BJ (cell line): ENCODE measurements around the gene GPR107. TPM values are rescaled to one million over a fixed set of nuclear protein-coding genes. Genes with fewer than 3 reads are reported as not detected.

Source experiments
- CTCF ChIA-PET: fragments of 350-600 bp; formaldehyde crosslinking; extraction: SDS; loops from one replicate; lab custom pipeline; 2021; ENCODE audit warnings: antibody characterized with exemption, inconsistent platforms; lab: Yijun Ruan, JAX
- POLR2A ChIA-PET: fragments of 300-600 bp; sonication (Branson Sonifier 250); formaldehyde crosslinking; extraction: SDS; loops from one replicate; lab custom pipeline; 2021; ENCODE audit warnings: antibody characterized with exemption; lab: Charles Lee
- DNase-seq: peaks from one replicate; pipeline ENCODE4 v3.0.0-alpha.2; 2011; ENCODE audit warnings: low read depth
- H3K27me3 ChIP-seq: 2 replicates; pipeline ENCODE4 v1.6.0; 2011; ENCODE audit warnings: low read length; ENCODE audit not compliant: control insufficient read depth, insufficient read depth
- H3K36me3 ChIP-seq: 2 replicates; pipeline ENCODE4 v1.5.1; 2011; ENCODE audit warnings: low read length; ENCODE audit not compliant: control insufficient read depth, insufficient read depth
- H3K4me3 ChIP-seq: 2 replicates; pipeline ENCODE4 v1.5.1; 2011; ENCODE audit warnings: low read depth, mild to moderate bottlenecking, control low read depth, low read length
- polyA plus RNA-seq: library from polyadenylated mRNA; depleted of rRNA; stranded (reverse); fragments of >200 nt; gene quantifications from 2 replicates; pipeline ENCODE4 v1.2.3, GENCODE V29; 2011
- TF ChIP-seq, protein P1 (sequence below): IDR thresholded peaks from 2 replicates; pipeline ENCODE4 v1.5.1; 2011; ENCODE audit warnings: low read depth, mild to moderate bottlenecking, control low read depth, inconsistent platforms, low read length, moderate library complexity; ENCODE audit not compliant: insufficient read depth

The GPR107 gene
- polyA plus RNA-seq, 1 experiment = 32.5 TPM

GRCh38 chr9:130084337-130084736, 30.6 kb downstream of the GPR107 start:
- H3K36me3 ChIP-seq = peaks cover 12% of the 10 kb centered on the region
- TF ChIP-seq, protein P1, sequence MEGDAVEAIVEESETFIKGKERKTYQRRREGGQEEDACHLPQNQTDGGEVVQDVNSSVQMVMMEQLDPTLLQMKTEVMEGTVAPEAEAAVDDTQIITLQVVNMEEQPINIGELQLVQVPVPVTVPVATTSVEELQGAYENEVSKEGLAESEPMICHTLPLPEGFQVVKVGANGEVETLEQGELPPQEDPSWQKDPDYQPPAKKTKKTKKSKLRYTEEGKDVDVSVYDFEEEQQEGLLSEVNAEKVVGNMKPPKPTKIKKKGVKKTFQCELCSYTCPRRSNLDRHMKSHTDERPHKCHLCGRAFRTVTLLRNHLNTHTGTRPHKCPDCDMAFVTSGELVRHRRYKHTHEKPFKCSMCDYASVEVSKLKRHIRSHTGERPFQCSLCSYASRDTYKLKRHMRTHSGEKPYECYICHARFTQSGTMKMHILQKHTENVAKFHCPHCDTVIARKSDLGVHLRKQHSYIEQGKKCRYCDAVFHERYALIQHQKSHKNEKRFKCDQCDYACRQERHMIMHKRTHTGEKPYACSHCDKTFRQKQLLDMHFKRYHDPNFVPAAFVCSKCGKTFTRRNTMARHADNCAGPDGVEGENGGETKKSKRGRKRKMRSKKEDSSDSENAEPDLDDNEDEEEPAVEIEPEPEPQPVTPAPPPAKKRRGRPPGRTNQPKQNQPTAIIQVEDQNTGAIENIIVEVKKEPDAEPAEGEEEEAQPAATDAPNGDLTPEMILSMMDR = no peak
- POLR2A ChIA-PET = no interaction called here
- H3K4me3 ChIP-seq = no peak overlapping the region
- CTCF ChIA-PET = interaction anchor here (1.7 kb wide), 1 partner anchor 199 kb away, joined by 6 read pairs; no protein-coding TSS in a partner anchor
- no peak for DNase-seq
- H3K27me3 ChIP-seq = no peaks in the 10 kb centered on the region

DNA sequence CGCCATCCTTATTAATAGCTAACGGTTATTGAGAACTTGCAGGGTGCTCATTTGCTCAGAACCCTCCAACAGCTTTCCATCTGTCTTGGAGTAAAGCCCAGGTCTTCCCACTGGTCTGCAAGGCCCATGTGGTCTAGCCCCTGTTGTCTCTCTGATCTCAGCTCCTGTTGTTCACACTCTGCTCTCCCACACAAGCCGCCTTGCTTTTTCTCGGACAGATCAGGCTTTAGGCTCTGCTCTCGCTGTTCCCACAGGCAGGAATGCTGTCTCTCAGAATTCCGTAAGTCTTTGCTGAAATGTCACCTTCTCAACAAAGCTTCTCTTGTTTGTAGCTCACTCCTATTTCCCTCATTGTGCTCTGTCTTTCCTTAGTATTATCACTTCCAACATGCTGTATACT, 34.3 kb downstream of the GPR107 start:
- peaks cover 9% of the 10 kb centered on the region for H3K36me3 ChIP-seq
- no peaks in the 10 kb centered on the region for H3K27me3 ChIP-seq
- TF ChIP-seq, protein P1 = no peak
- ChIA-PET POLR2A (no interaction called here), CTCF (interaction anchor here (0.8 to 1.7 kb wide), 3 partner anchors 11 to 133 kb away, joined by 3 to 5 read pairs (median 3); no protein-coding TSS in a partner anchor)
- no peak for DNase-seq
- H3K4me3 ChIP-seq = no peak overlapping the region

GRCh38 chr9:130089141-130089540, 35.4 kb downstream of the GPR107 start:
- POLR2A ChIA-PET = no interaction called here
- H3K36me3 ChIP-seq = peaks cover 13% of the 10 kb centered on the region
- DNase-seq = no peak
- no peaks in the 10 kb centered on the region for H3K27me3 ChIP-seq
- CTCF ChIA-PET = interaction anchor here (0.6 kb wide), 1 partner anchor 13 kb away, joined by 3 read pairs; no protein-coding TSS in a partner anchor
- no peak overlapping the region for H3K4me3 ChIP-seq
- TF ChIP-seq, protein P1 = no peak

DNA sequence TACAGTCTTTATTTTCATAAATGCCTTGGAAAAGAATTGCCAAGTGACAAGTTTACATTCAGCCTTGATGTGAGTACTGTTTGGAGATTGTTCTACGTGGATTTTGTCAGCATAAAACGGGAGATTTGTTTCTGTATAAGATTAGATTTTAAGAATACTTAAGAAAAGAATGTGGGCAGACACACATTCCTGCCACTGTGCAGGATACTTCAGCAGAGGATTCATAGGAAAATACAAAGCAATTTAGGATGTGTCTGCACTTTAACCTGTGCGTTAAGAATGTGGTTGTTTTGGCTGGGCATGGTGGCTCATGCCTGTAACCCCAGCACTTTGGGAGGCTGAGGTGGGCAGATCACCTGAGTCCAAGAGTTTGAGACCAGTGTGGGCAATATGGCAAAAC, 37.2 kb downstream of the GPR107 start:
- TF ChIP-seq, protein P1 = peak; percentile 17; the same call in 1 of the 2 replicates
- ChIA-PET CTCF (no interaction called here), POLR2A (no interaction called here)
- H3K36me3 ChIP-seq = peaks cover 16% of the 10 kb centered on the region
- no peak for DNase-seq
- no peaks in the 10 kb centered on the region for H3K27me3 ChIP-seq
- no peak overlapping the region for H3K4me3 ChIP-seq

DNA sequence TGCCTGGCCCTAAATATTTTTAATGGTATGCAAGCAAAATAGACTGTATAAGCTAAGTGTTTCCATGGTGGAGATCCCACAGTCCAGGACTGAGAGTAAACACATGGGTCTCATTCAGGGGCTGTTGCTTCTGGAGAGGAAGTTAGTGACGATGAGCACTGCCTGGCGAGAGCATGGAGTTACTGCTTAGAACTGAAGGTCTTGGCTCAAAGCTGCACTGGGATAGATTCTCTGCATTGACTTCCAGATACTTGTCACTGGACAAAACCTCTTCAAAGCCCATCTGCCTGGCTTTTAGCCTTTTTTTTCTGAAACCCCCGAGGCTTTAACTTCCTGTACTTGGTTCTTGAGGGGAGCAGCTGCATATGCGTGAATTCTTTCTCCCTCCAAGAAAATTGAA, 39.2 kb downstream of the GPR107 start:
- TF ChIP-seq, protein P1 = no peak
- DNase-seq = no peak
- H3K36me3 ChIP-seq = peaks cover 16% of the 10 kb centered on the region
- ChIA-PET POLR2A (no interaction called here), CTCF (interaction anchor here (1.3 to 1.4 kb wide), 2 partner anchors 13 to 15 kb away, joined by 3 to 6 read pairs; no protein-coding TSS in a partner anchor)
- H3K27me3 ChIP-seq = no peaks in the 10 kb centered on the region
- no peak overlapping the region for H3K4me3 ChIP-seq
